Activated CD4-positive, alpha-beta T cell treated with anti-CD3 and anti-CD28 coated beads, Interleukin-2, amount 10 ng/mL, durations not matched to agents 24 days and 14 days (primary cell): Measurements from ENCODE around the gene APLF. TPM values are rescaled to one million over a fixed set of nuclear protein-coding genes. Genes with fewer than 3 reads are reported as not detected.
"Not testable (repeated sequence)": the region's sequence is repeated elsewhere in the genome, so short reads cannot be mapped to it uniquely, and the experiment has no call there.

Experiments
- DNase-seq: peaks from one replicate; pipeline ENCODE4 v3.0.0; 2022
- H3K27ac Mint-ChIP-seq: one replicate; pipeline ENCODE4 v1.8.0; 2022; ENCODE audit warnings: mild to moderate bottlenecking, mixed read lengths
- H3K27me3 Mint-ChIP-seq: one replicate; pipeline ENCODE4 v1.8.0; 2022; ENCODE audit warnings: mixed read lengths
- H3K36me3 Mint-ChIP-seq: one replicate; pipeline ENCODE4 v1.8.0; 2022; ENCODE audit warnings: low read depth, mild to moderate bottlenecking, mixed read lengths
- H3K4me1 Mint-ChIP-seq: one replicate; pipeline ENCODE4 v1.8.0; 2021; ENCODE audit warnings: mixed read lengths
- H3K4me3 Mint-ChIP-seq: one replicate; pipeline ENCODE4 v1.8.0; 2022; ENCODE audit warnings: mild to moderate bottlenecking, moderate library complexity, mixed read lengths
- H3K9me3 Mint-ChIP-seq: one replicate; pipeline ENCODE4 v1.8.0; 2021; ENCODE audit warnings: mixed read lengths
- intact Hi-C: fragments of 100-400 bp; cut with micrococcal nuclease; formaldehyde crosslinking; loops from one replicate; pipeline ENCODE4 v1.15.1; 2023
- total RNA-seq: library from RNA; stranded (reverse); gene quantifications from 2 replicates; pipeline ENCODE4 v1.2.3, GENCODE V29; 2022

Gene APLF
- total RNA-seq, 1 donor from 2014 or later, result 2.0 TPM

DNA sequence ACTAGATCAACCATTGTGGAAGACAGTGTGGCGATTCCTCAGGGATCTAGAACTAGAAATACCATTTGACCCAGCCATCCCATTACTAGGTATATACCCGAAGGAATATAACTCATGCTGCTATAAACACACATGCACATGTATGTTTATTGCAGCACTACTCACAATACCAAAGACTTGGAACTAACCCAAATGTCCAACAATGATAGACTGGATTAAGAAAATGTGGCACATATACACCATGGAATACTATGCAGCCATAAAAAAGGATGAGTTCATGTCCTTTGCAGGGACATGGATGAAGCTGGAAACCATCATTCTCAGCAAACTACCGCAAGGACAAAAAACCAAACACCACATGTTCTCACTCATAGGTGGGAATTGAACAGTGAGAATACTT, 133.1 kb downstream of the APLF start:
- H3K36me3 Mint-ChIP-seq, intact Hi-C loops, H3K27ac Mint-ChIP-seq, DNase-seq, H3K4me3 Mint-ChIP-seq, H3K4me1 Mint-ChIP-seq: not testable (repeated sequence)
- H3K27me3 Mint-ChIP-seq, result peaks cover 29% of the 10 kb centered on the region
- peaks cover 17% of the 10 kb centered on the region for H3K9me3 Mint-ChIP-seq

DNA sequence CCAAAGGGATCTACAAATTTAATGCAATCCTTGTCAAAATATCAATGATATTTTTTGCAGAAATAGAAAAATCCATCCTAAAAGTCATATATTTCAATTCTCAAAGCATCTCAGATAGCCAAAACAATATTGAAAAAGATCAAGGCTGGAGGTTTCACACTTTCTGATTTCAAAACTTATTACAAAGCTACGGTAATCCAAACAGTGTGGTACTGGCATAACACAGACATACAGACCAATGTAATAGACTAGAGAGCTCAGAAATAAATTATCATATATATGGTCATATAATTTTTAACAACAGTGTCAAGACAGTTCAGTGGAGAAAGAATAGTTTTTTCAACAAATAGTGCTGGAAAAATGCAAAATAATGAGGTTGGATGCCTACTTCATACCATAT, 135.7 kb downstream of the APLF start:
- Mint-ChIP-seq H3K27ac (no peak overlapping the region), H3K27me3 (peaks cover 25% of the 10 kb centered on the region), H3K9me3 (peaks cover 17% of the 10 kb centered on the region), H3K4me3 (no peak overlapping the region), H3K36me3 (no peaks in the 10 kb centered on the region), H3K4me1 (no peaks in the 10 kb centered on the region)
- DNase-seq, result no peak
- intact Hi-C loops, result no loop called here

GRCh38 chr2:68604077-68604476, 136.7 kb downstream of the APLF start:
- intact Hi-C loops, result no loop called here
- no peak for DNase-seq
- no peak overlapping the region for H3K27ac Mint-ChIP-seq
- H3K36me3 Mint-ChIP-seq, result no peaks in the 10 kb centered on the region
- H3K4me3 Mint-ChIP-seq, result no peak overlapping the region
- no peaks in the 10 kb centered on the region for H3K4me1 Mint-ChIP-seq
- peaks cover 17% of the 10 kb centered on the region for H3K9me3 Mint-ChIP-seq
- peaks cover 23% of the 10 kb centered on the region for H3K27me3 Mint-ChIP-seq

GRCh38 chr2:68605939-68606338, 138.6 kb downstream of the APLF start:
- intact Hi-C loops, result no loop called here
- H3K4me3 Mint-ChIP-seq, result no peak overlapping the region
- no peaks in the 10 kb centered on the region for H3K4me1 Mint-ChIP-seq
- H3K27me3 Mint-ChIP-seq, result peaks cover 15% of the 10 kb centered on the region
- no peak overlapping the region for H3K27ac Mint-ChIP-seq
- H3K36me3 Mint-ChIP-seq, result no peaks in the 10 kb centered on the region
- DNase-seq, result no peak
- H3K9me3 Mint-ChIP-seq, result peaks cover 21% of the 10 kb centered on the region

GRCh38 chr2:68606759-68607158, 139.4 kb downstream of the APLF start:
- Mint-ChIP-seq H3K27ac (no peak overlapping the region), H3K4me3 (no peak overlapping the region), H3K27me3 (peaks cover 15% of the 10 kb centered on the region), H3K9me3 (peaks cover 23% of the 10 kb centered on the region), H3K36me3 (no peaks in the 10 kb centered on the region), H3K4me1 (no peaks in the 10 kb centered on the region)
- no peak for DNase-seq
- intact Hi-C loops, result no loop called here

DNA sequence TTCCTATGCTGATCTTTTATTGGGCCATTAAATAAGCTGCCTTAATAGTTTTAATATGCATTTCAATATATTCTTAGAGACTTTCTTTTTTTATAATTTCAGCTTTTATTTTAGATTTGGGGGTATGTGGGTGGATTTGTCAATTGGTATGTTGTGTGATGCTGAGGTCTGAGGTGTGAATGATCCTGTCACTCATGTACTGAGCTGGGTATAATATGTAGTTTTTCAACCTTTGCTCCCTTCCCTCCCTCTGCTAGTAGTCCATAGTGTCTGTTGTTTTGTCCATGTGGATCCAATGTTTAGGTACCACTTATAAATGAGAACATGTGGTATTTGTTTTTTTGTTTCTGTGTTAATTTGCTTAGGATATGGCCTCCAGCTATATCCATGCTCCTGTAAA, 140.5 kb downstream of the APLF start:
- no peaks in the 10 kb centered on the region for H3K36me3 Mint-ChIP-seq
- H3K4me3 Mint-ChIP-seq, result no peak overlapping the region
- no peak overlapping the region for H3K27ac Mint-ChIP-seq

DNA sequence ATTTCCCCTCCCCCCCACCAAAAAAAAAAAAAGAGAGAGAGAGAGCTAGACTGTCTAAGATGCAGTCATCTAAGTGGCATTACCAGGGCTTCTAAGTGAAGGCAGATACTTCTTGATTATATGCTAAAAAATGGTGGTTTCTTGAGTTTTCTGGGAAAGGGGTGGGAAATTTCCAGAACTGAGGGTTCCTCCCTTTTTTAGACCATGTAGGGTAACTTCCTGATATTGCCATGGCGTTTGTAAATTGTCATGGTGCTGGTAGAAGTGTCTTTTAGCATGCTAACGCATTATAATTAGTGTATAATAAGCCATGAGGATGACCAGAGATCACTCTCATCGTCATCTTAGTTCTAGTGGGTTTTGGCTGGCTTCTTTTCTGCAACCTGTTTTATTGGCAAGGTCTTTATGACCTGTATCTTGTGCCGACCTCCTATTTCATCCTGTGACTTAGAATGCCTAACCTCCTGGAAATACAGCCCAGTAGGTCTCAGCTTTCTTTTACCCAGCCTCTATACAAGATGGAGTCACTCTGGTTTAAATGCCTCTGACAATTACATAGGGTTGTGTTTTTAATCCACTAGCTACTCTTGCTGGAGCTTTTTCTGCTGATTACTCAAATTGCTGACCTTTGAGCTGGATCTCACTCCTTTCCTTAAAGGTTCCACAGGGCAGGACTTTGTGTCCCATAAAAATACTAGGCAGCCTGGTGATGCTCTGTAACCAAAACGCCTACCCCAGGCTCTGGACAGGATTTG, 145.6 kb downstream of the APLF start:
- intact Hi-C loops, result no loop called here
- no peaks in the 10 kb centered on the region for H3K4me1 Mint-ChIP-seq
- no peak for DNase-seq
- H3K4me3 Mint-ChIP-seq, result no peak overlapping the region
- no peak overlapping the region for H3K27ac Mint-ChIP-seq
- peaks cover 14% of the 10 kb centered on the region for H3K9me3 Mint-ChIP-seq
- no peaks in the 10 kb centered on the region for H3K36me3 Mint-ChIP-seq
- H3K27me3 Mint-ChIP-seq, result no peaks in the 10 kb centered on the region

More for the DNA sequence above, 140.5 kb downstream of the APLF start:
- H3K27me3 Mint-ChIP-seq, result peaks cover 9% of the 10 kb centered on the region
- no peaks in the 10 kb centered on the region for H3K4me1 Mint-ChIP-seq
- peaks cover 18% of the 10 kb centered on the region for H3K9me3 Mint-ChIP-seq
- no peak for DNase-seq
- intact Hi-C loops, result no loop called here

DNA sequence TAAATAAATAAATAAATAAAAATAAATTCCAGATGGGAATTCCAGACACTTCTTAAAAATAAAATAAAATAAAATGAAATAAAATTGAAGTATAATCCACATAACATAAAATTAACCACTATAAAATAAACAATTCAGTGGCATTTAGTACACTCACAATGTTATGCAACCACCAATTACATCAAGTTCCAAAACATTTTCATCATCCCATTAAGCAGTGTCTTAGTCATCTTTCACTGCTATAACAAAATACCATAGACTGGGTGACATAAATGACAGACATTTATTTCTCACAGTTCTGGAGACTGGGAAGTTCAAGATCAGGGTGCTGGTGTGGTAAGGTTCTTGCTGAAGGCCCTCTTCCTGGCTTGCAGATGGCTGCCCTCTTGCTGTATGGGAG, 153.4 kb downstream of the APLF start:
- H3K27ac Mint-ChIP-seq, result no peak overlapping the region
- H3K9me3 Mint-ChIP-seq, result peaks cover 10% of the 10 kb centered on the region
- H3K4me1 Mint-ChIP-seq, result no peaks in the 10 kb centered on the region
- H3K36me3 Mint-ChIP-seq, result no peaks in the 10 kb centered on the region
- H3K4me3 Mint-ChIP-seq, result no peak overlapping the region
- intact Hi-C loops, result no loop called here
- DNase-seq, result no peak
- no peaks in the 10 kb centered on the region for H3K27me3 Mint-ChIP-seq

- Mint-ChIP-seq H3K9me3 (peaks cover 10% of the 10 kb centered on the region), H3K27ac (no peak overlapping the region), H3K27me3 (peaks cover 11% of the 10 kb centered on the region), H3K36me3 (no peaks in the 10 kb centered on the region), H3K4me1 (no peaks in the 10 kb centered on the region), H3K4me3 (no peak overlapping the region)
- intact Hi-C loops, result no loop called here
- no peak for DNase-seq
Observed at GRCh38 chr2:68623820-68624219, 156.4 kb downstream of the APLF start.

DNA sequence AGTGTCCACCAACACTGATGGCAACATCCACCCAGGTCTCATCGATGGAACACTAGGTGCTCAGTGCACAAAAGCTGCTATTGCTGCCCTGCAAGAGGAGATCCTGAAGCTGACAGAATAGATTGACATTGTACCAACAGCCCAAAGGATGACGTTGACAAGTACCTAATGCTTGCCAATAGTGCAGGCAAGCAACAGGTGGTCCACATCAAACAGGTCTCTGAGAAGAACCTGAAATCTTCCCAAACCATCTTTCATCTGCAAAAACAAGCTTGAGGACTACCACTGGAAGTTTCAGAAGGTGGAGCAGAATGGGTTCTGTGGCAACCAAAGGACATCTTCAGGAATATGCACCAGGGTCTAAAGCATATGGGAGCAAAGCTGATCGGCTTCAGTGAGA, 160.2 kb downstream of the APLF start:
- Mint-ChIP-seq H3K27me3 (peaks cover 27% of the 10 kb centered on the region), H3K4me1 (no peaks in the 10 kb centered on the region), H3K36me3 (no peaks in the 10 kb centered on the region), H3K4me3 (no peak overlapping the region), H3K9me3 (peaks cover 2% of the 10 kb centered on the region), H3K27ac (no peak overlapping the region)
- intact Hi-C loops, result no loop called here
- DNase-seq, result no peak

Other genes with a start within 250 kb of the APLF start
- gene PPP3R1, start 215.1 kb upstream of the APLF start, total RNA-seq, result 83.5 and 83.8 TPM in 2 replicates
- gene CNRIP1, start 147.6 kb upstream of the APLF start, total RNA-seq, result not detected in 2 replicates
- gene PLEK, start 102.3 kb upstream of the APLF start, total RNA-seq, result 0.26 and 0.62 TPM in 2 replicates
- 1.2 TPM in 2 replicates for gene FBXO48, start 291 bp upstream of the APLF start, total RNA-seq
- not detected in 2 replicates for gene PROKR1, start 176.0 kb downstream of the APLF start, total RNA-seq